ENCODE data around the gene TSPAN5. TPM values are rescaled to one million over a fixed set of nuclear protein-coding genes. Genes with fewer than 3 reads are reported as not detected.

Gene TSPAN5
- total RNA-seq, 4 donors from 2014 or later, result 2.1 to 5.8 (median 3.8) TPM

- no peak for TF ChIP-seq POLR2A (IDR thresholded peaks at IDR 0.05)
- TF ChIP-seq CTCF (IDR thresholded peaks at IDR 0.05), result no peak
- DNase-seq, result no peak
- no peak overlapping the region for H3K4me3 ChIP-seq
- H3K36me3 ChIP-seq, result no peaks in the 10 kb centered on the region
- no peaks in the 10 kb centered on the region for H3K27me3 ChIP-seq
- peaks cover 0 to under 1% (median 0%) of the 10 kb centered on the region in 4 donors for H3K4me1 ChIP-seq
- H3K27ac ChIP-seq, result no peak overlapping the region
- H3K9me3 ChIP-seq, result no peaks in the 10 kb centered on the region
Observed at GRCh38 chr4:98634061-98634460, 24.4 kb downstream of the TSPAN5 start.

DNA sequence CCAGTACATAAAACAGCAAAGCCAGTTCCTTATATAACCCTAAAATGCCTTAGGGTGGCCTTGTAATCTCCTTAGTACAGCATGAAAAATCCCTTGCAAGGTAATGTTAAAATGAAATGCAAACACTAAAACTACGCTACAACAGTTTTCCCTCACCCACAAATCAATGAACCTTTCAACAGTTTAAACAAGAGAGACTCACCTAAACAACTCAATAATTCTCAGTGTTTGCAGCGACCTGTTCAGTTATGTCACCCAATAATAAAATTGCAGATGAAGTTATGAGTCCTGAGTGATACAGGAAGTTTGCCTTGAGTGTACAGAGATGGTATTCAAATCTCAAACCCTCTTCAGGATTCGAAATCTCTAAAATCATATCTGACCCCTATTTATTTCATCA lies 25.3 kb downstream of the TSPAN5 start:
- Histone ChIP-seq H3K4me3 (no peak overlapping the region), H3K27ac (no peak overlapping the region), H3K36me3 (no peaks in the 10 kb centered on the region), H3K27me3 (no peaks in the 10 kb centered on the region), H3K4me1 (no peaks in the 10 kb centered on the region), H3K9me3 (no peaks in the 10 kb centered on the region)
- TF ChIP-seq POLR2A (IDR thresholded peaks at IDR 0.05), result no peak
- no peak for TF ChIP-seq CTCF (IDR thresholded peaks at IDR 0.05)
- no peak for DNase-seq

GRCh38 chr4:98632258-98632657 lies 26.2 kb downstream of the TSPAN5 start:
- Histone ChIP-seq H3K9me3 (no peaks in the 10 kb centered on the region), H3K27ac (no peak overlapping the region), H3K36me3 (no peaks in the 10 kb centered on the region), H3K27me3 (no peaks in the 10 kb centered on the region), H3K4me1 (no peaks in the 10 kb centered on the region), H3K4me3 (no peak overlapping the region)
- TF ChIP-seq POLR2A (IDR thresholded peaks at IDR 0.05) (no peak), CTCF (IDR thresholded peaks at IDR 0.05) (no peak)
- no peak for DNase-seq

GRCh38 chr4:98631506-98631905 lies 26.9 kb downstream of the TSPAN5 start:
- TF ChIP-seq CTCF (IDR thresholded peaks at IDR 0.05) (no peak), POLR2A (IDR thresholded peaks at IDR 0.05) (no peak)
- Histone ChIP-seq H3K27me3 (no peaks in the 10 kb centered on the region), H3K27ac (no peak overlapping the region), H3K4me3 (no peak overlapping the region), H3K36me3 (no peaks in the 10 kb centered on the region), H3K4me1 (no peaks in the 10 kb centered on the region), H3K9me3 (no peaks in the 10 kb centered on the region)
- no peak for DNase-seq

- Histone ChIP-seq H3K27me3 (no peaks in the 10 kb centered on the region), H3K4me3 (no peak overlapping the region), H3K4me1 (no peaks in the 10 kb centered on the region), H3K9me3 (no peaks in the 10 kb centered on the region), H3K36me3 (no peaks in the 10 kb centered on the region), H3K27ac (no peak overlapping the region)
- no peak for DNase-seq
- TF ChIP-seq POLR2A (IDR thresholded peaks at IDR 0.05) (no peak), CTCF (IDR thresholded peaks at IDR 0.05) (no peak)
Observed at GRCh38 chr4:98630737-98631454, 27.5 kb downstream of the TSPAN5 start.
